HG03039 (cell line): ENCODE results near the gene MTOR.

Source experiments
- ATAC-seq: cut with Tn5 transposase; IDR thresholded peaks from one replicate; pipeline ENCODE4 v1.9.1; 2021; ENCODE audit warnings: mild to moderate bottlenecking, moderate library complexity; ENCODE audit not compliant: unreplicated experiment

The MTOR gene

GRCh38 chr1:11227106-11228077, 35.0 kb downstream of the MTOR start:
- no peak for ATAC-seq

GRCh38 chr1:11216074-11216473, 46.3 kb downstream of the MTOR start:
- ATAC-seq, result no peak

GRCh38 chr1:11215381-11216005, 46.9 kb downstream of the MTOR start:
- ATAC-seq, result no peak

- ATAC-seq, result no peak
Observed at GRCh38 chr1:11214698-11215380, 47.5 kb downstream of the MTOR start.

GRCh38 chr1:11211925-11212587, 50.3 kb downstream of the MTOR start:
- ATAC-seq, result no peak

- ATAC-seq, result no peak
Observed at GRCh38 chr1:11211461-11211860, 50.9 kb downstream of the MTOR start.

GRCh38 chr1:11207898-11208611, 54.3 kb downstream of the MTOR start:
- no peak for ATAC-seq

- ATAC-seq, result no peak
Observed at GRCh38 chr1:11204396-11205190, 57.8 kb downstream of the MTOR start.

- ATAC-seq, result no peak
Observed at GRCh38 chr1:11198851-11199594, 63.3 kb downstream of the MTOR start.

- ATAC-seq, result no peak
Observed at GRCh38 chr1:11198257-11198656, 64.1 kb downstream of the MTOR start.

- ATAC-seq, result no peak
Observed at GRCh38 chr1:11197359-11197758, 65.0 kb downstream of the MTOR start.

GRCh38 chr1:11196945-11197344, 65.4 kb downstream of the MTOR start:
- ATAC-seq, result no peak

GRCh38 chr1:11194407-11195176, 67.8 kb downstream of the MTOR start:
- ATAC-seq, result no peak

GRCh38 chr1:11193376-11193775, 69.0 kb downstream of the MTOR start:
- ATAC-seq, result no peak

GRCh38 chr1:11188858-11189451, 73.4 kb downstream of the MTOR start, which contains the start of gene ANGPTL7:
Gene ANGPTL7, plus strand, starts transcription at chr1:11189355. Its CDS starts 225 bp downstream, at chr1:11189580.
- no peak for ATAC-seq

- ATAC-seq, result no peak
Observed at GRCh38 chr1:11188381-11188780, 74.0 kb downstream of the MTOR start.

GRCh38 chr1:11187931-11188330, 74.4 kb downstream of the MTOR start:
- ATAC-seq, result no peak

- no peak for ATAC-seq
Observed at GRCh38 chr1:11187494-11187893, 74.9 kb downstream of the MTOR start.
